SK-N-SH treated with all-trans-retinoic acid at 6 μM for 48 hours (cell line): ENCODE data around the gene AQP3.

Experiments used
- ARNTL ChIP-seq: fragments of 450-650 bp; formaldehyde crosslinking; IDR thresholded peaks from 2 replicates; pipeline ENCODE4 v1.5.0; 2020; ENCODE audit warnings: low read depth, mild to moderate bottlenecking, moderate library complexity, borderline replicate concordance
- ISL1 ChIP-seq: fragments of 250-450 bp; sonication (Bioruptor Pico); IDR thresholded peaks from 2 replicates; pipeline ENCODE4 v2.1.2; 2022; ENCODE audit warnings: mild to moderate bottlenecking, moderate library complexity
- PPARA ChIP-seq: fragments of 250-450 bp; sonication (Bioruptor Pico); IDR thresholded peaks from 2 replicates; pipeline ENCODE4 v1.5.0; 2020; ENCODE audit warnings: mild to moderate bottlenecking, borderline replicate concordance
- TF ChIP-seq, protein P1 (sequence below): fragments of 250-450 bp; sonication (Bioruptor Pico); IDR thresholded peaks from 2 replicates; pipeline ENCODE4 v1.8.0; 2020; ENCODE audit warnings: mild to moderate bottlenecking, moderate library complexity, borderline replicate concordance

DNA sequence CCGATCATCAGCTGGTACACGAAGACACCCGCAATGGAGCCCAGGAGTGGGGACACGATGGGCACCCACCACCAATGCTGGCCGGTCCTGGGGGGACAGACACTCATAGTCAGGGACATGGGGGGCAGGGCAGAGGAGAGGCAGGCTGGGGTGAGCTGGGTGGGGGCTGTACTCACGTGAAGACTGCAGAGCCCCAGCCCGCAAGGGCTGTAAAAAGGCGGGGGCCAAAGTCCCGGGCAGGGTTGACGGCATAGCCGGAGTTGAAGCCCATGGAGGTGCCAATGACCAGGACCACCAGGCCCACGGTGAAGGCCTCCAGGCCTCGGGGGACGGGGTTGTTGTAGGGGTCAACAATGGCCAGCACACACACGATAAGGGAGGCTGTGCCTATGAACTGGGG is 5.3 kb downstream of the AQP3 start:
- TF ChIP-seq, protein P1, sequence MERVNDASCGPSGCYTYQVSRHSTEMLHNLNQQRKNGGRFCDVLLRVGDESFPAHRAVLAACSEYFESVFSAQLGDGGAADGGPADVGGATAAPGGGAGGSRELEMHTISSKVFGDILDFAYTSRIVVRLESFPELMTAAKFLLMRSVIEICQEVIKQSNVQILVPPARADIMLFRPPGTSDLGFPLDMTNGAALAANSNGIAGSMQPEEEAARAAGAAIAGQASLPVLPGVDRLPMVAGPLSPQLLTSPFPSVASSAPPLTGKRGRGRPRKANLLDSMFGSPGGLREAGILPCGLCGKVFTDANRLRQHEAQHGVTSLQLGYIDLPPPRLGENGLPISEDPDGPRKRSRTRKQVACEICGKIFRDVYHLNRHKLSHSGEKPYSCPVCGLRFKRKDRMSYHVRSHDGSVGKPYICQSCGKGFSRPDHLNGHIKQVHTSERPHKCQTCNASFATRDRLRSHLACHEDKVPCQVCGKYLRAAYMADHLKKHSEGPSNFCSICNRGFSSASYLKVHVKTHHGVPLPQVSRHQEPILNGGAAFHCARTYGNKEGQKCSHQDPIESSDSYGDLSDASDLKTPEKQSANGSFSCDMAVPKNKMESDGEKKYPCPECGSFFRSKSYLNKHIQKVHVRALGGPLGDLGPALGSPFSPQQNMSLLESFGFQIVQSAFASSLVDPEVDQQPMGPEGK (CRISPR knock-in tag): no peak
- TF ChIP-seq ARNTL: no peak
- TF ChIP-seq PPARA (CRISPR knock-in tag): no peak
- no peak for TF ChIP-seq ISL1 (CRISPR knock-in tag)
